Activated naive CD4-positive, alpha-beta T cell treated with anti-CD3 and anti-CD28 coated beads, Interleukin-2, amount 50 U/mL, for 24 hours (primary cell): Measurements from ENCODE around the gene F7.
"Not testable (repeated sequence)": the region's sequence is repeated elsewhere in the genome, so short reads cannot be mapped to it uniquely, and the experiment has no call there.

Experiments used
- H3K27ac Mint-ChIP-seq: one replicate; pipeline ENCODE4 v1.8.0; 2021; ENCODE audit warnings: mild to moderate bottlenecking, mixed read lengths
- H3K27me3 Mint-ChIP-seq: one replicate; pipeline ENCODE4 v1.8.0; 2021; ENCODE audit warnings: mixed read lengths
- H3K36me3 Mint-ChIP-seq: one replicate; pipeline ENCODE4 v1.8.0; 2021; ENCODE audit warnings: mixed read lengths
- H3K4me1 Mint-ChIP-seq: one replicate; pipeline ENCODE4 v1.8.0; 2021; ENCODE audit warnings: mixed read lengths
- H3K4me3 Mint-ChIP-seq: one replicate; pipeline ENCODE4 v1.8.0; 2021; ENCODE audit warnings: mild to moderate bottlenecking, mixed read lengths
- H3K9me3 Mint-ChIP-seq: one replicate; pipeline ENCODE4 v1.8.0; 2021; ENCODE audit warnings: mixed read lengths

F7 gene

DNA sequence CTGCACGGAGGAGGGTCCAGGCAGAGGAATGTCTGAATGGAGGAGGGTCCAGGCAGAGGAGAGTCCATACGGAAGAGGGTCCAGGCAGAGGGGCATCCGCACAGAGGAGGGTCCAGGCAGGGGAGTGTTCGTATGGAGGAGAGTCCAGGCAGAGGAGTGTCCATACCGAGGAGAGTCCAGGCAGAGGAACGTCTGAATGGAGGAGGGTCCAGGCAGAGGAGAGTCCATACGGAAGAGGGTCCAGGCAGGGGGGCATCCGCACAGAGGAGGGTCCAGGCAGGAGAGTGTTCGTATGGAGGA is 25.9 kb upstream of the F7 start:
- not testable (repeated sequence) for H3K27me3 Mint-ChIP-seq, H3K27ac Mint-ChIP-seq, H3K36me3 Mint-ChIP-seq, H3K4me3 Mint-ChIP-seq, H3K9me3 Mint-ChIP-seq, H3K4me1 Mint-ChIP-seq

DNA sequence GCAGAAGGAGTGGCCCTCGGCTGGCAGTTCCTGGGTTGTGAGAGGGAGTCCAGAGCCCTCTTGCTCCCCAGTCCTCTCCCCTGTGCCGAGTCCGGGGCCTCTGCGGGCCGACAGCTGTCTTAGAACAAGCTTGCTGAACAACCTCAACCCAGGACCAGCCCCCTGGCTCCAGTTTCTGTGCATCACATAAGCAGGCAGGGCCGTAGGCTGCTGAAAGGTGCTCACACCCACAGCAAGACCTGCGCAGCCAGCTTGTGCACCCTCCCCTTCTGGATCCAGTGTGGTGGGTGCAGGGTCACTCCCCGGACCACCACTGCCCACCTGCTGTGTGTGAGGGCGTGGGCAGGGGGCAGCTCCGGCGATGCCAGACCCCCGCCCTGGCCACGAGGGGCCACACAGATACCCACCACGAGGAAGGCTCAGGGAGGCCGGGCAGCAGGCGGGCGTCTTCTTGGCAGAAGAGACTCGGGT is 25.2 kb upstream of the F7 start:
- H3K27ac Mint-ChIP-seq: no peak overlapping the region
- H3K4me3 Mint-ChIP-seq: no peak overlapping the region
- H3K27me3 Mint-ChIP-seq: no peaks in the 10 kb centered on the region
- H3K36me3 Mint-ChIP-seq: no peaks in the 10 kb centered on the region
- H3K4me1 Mint-ChIP-seq: no peaks in the 10 kb centered on the region
- H3K9me3 Mint-ChIP-seq: no peaks in the 10 kb centered on the region

DNA sequence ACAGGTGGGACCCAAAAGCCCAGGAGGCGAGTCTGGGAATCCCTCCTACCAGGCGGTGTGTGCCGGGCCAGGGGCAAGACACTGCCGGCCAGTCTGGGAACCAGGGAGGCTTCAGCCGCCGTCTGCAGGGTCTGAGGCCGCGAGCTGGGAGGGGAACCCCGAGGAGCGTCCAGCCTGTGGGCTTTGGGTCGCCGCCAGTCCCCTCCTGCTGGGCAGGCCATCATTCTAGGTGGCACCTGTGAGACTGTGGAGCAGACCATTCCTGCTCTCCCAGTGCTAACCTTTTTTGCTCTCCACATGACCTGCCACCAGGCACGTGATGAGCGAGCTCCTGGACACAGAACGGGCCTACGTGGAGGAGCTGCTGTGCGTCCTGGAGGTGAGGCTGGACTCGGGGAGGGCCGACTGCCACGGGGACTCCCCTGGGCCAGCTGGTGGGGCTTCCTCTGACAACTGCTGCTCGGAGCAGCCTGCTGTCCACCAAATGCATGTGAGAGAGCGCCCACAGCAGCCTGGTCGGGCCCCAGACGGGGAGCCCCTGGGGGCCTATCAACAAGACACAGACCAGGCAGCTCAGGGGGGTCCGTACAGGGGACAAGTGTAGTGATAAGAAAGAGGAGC is 24.6 kb upstream of the F7 start:
- no peaks in the 10 kb centered on the region for H3K4me1 Mint-ChIP-seq
- H3K36me3 Mint-ChIP-seq: no peaks in the 10 kb centered on the region
- no peaks in the 10 kb centered on the region for H3K27me3 Mint-ChIP-seq
- H3K9me3 Mint-ChIP-seq: no peaks in the 10 kb centered on the region
- H3K27ac Mint-ChIP-seq: no peak overlapping the region
- no peak overlapping the region for H3K4me3 Mint-ChIP-seq

DNA sequence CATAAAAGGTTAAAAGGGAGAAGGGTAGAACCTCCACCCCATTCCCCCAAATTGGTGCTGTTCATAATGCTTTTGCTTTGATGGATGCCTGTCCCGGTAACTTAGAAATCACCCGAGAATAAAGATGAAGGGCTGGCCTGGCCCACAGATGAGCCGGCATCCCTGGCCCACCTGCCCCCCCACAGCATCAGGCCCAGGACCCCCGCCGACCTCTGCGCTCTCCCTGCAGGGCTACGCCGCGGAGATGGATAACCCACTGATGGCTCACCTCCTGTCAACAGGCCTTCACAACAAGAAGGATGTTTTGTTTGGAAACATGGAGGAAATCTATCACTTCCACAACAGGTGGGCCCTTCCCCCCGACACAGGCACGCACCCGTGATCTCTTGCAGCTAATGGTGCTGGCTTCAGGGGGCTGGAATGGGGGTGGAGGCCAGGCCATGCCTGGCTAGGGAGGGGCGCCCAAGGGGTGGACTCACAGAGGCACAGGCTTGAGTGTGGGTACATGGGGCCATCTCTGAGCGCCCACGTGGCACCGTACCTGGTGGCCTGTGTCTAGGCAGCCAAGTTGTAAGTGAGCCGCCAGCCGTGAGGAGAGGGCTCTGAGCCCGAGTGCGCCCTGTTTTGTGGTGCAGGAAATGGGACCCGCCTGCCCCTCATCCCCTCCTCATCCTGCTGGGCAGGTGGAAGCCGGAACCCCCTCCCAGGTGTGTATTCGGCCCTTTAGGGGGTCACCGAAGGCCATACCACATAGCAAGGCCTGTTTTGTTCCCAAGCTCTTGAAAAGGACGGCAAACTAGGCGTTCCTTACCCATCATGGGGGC is 23.2 kb upstream of the F7 start:
- Mint-ChIP-seq H3K4me3 (no peak overlapping the region), H3K27me3 (no peaks in the 10 kb centered on the region), H3K9me3 (no peaks in the 10 kb centered on the region), H3K27ac (no peak overlapping the region), H3K4me1 (no peaks in the 10 kb centered on the region), H3K36me3 (no peaks in the 10 kb centered on the region)

DNA sequence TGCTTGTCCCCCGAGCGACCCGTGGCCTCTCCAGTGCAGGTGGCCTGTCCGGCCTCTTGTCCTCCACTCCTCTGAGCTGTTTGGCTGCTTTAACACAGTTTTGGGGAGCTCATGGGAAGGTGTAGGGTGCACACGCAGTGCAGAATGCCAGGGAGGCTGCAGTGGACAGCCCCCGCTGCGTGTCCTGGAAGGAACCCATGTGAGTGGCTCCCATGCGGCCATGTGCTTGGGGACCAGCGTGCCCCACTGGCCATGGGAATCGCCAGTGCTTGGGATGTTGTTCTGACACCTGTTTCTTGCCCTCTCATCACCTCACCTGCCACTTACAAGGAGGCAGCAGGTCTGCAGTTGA is 22.6 kb upstream of the F7 start:
- Mint-ChIP-seq H3K27ac (no peak overlapping the region), H3K4me1 (no peaks in the 10 kb centered on the region), H3K36me3 (no peaks in the 10 kb centered on the region), H3K27me3 (no peaks in the 10 kb centered on the region), H3K9me3 (no peaks in the 10 kb centered on the region), H3K4me3 (no peak overlapping the region)

DNA sequence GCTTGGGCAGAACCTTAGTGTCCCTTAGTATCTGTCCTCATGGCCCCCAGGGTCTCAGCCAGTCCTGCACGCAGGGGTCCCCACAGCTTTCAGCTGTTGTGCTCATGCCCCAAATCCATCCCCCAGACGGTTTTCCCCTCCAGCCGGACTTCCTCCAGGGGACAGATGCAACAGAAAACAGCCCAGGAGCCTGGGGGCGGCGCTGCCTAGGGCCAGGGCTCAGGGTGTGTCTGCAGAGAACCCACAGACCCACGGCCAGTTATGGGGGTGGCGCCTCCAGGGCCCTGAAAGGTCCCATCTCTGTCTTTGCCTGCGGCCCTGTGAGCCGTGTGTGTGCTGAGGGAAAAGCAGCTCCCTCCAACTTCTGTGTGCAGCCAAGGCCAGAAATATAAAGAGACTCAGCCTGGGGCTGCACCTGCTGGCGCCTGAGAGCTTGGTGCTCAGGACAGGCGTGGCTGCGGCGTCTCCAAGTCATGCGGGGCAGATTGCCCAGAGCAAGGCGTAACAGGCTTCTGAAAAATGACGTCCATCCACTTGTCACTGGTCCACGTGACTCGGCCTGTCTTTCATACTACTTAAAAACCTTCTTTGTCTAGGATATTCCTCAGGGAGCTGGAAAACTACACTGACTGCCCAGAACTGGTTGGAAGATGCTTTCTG is 22.1 kb upstream of the F7 start:
- H3K4me1 Mint-ChIP-seq: no peaks in the 10 kb centered on the region
- H3K4me3 Mint-ChIP-seq: no peak overlapping the region
- H3K36me3 Mint-ChIP-seq: no peaks in the 10 kb centered on the region
- H3K27ac Mint-ChIP-seq: no peak overlapping the region
- no peaks in the 10 kb centered on the region for H3K9me3 Mint-ChIP-seq
- no peaks in the 10 kb centered on the region for H3K27me3 Mint-ChIP-seq

DNA sequence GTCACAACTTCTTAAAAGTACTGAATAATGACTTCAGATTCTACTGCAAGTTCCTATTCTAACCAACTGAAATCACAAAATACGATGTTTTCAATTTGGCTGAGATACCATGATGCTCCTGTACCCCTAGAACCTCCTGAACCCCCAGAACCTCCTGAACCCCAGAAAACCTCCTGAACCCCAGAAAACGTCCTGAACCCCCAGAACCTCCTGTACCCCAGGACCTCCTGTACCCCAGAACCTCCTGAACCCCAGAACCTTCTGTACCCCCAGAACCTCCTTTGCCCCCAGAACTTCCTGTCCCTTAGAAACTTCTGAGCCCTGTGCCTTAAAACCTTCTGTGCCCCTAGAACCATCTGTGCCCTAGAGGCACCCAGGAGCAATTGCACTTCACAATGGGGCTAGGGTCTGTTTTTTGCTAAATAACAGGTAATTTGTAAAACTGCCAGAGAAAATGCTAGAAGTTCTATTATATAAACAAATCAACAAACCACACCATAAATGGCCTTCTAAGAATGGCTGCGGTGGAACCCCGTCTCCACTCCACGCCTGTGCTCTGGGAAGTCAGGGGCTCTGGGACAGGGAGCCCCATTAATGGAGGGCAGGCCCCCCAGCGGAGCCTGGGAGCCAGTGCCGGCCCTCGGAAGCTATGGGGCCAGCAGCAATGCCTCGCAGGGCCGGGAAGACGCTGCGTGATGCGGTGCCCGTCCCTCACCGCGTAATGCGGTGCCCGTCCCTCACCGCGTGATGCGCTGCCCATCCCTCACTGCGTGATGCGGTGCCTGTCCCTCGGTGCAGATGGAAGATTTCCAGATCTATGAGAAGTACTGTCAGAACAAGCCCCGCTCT is 21.3 kb upstream of the F7 start:
- Mint-ChIP-seq H3K27me3 (no peaks in the 10 kb centered on the region), H3K4me1 (no peaks in the 10 kb centered on the region), H3K9me3 (no peaks in the 10 kb centered on the region), H3K4me3 (no peak overlapping the region), H3K27ac (no peak overlapping the region), H3K36me3 (no peaks in the 10 kb centered on the region)

DNA sequence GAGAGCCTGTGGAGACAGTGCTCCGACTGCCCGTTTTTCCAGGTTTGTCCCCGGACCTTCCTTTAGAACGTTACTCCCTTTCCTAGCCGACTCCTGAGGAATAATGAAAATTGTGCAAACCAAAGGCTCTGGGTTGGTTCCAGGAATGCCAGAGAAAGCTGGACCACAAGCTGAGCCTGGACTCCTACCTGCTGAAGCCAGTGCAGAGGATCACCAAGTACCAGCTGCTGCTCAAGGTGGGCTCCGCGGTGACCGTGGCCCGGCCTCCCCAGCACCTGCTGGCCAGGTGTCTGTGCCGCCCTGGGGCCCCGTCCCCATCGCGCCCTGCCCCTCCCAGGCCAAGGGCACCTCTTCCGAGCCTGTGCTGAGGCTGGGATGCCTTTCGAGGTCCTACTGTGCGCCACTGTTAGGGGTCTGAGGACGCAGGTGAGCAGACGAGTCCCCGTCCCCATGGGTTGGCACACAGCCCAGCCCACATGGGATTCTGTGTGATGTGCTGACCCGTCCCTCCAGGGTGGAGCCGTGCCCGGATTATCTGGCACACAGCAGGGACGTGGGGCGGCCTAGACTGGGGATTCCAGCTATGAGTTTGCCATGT is 20.5 kb upstream of the F7 start:
- H3K27me3 Mint-ChIP-seq: no peaks in the 10 kb centered on the region
- no peak overlapping the region for H3K27ac Mint-ChIP-seq
- H3K4me1 Mint-ChIP-seq: no peaks in the 10 kb centered on the region
- H3K36me3 Mint-ChIP-seq: no peaks in the 10 kb centered on the region
- H3K9me3 Mint-ChIP-seq: no peaks in the 10 kb centered on the region
- no peak overlapping the region for H3K4me3 Mint-ChIP-seq

DNA sequence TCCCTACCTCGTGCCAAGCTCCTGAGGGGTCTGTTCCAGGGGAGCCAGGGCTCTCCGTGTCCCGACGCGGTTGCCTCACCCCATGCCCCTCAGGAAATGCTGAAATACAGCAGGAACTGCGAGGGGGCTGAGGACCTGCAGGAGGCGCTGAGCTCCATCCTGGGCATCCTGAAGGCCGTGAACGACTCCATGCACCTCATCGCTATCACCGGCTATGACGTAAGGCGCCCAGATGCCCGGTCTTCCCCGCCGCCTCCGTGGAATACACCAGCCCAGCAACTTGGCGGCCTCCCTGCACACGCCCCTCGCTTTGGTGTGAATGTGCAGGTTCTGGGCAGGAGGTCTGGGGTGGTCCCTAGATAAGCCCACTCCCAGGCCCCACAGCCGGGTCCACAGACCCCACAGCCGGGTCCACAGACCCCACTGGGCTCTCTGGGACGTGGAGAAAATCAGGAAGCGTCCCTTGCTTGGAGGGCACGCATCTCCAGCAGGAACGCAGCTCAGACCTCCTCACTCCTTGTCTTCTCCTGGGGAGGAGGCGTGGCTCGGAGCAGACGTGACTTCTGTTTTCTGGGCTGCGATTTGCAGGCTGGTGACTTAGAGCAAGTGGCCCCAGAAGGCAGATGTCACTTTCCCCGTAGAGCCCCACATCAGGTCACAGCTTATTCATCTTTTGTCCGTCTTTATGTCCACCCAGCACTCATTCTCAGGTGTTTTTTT is 19.4 kb upstream of the F7 start:
- H3K27ac Mint-ChIP-seq: no peak overlapping the region
- no peak overlapping the region for H3K4me3 Mint-ChIP-seq
- H3K4me1 Mint-ChIP-seq: no peaks in the 10 kb centered on the region
- H3K36me3 Mint-ChIP-seq: no peaks in the 10 kb centered on the region
- H3K27me3 Mint-ChIP-seq: no peaks in the 10 kb centered on the region
- no peaks in the 10 kb centered on the region for H3K9me3 Mint-ChIP-seq

DNA sequence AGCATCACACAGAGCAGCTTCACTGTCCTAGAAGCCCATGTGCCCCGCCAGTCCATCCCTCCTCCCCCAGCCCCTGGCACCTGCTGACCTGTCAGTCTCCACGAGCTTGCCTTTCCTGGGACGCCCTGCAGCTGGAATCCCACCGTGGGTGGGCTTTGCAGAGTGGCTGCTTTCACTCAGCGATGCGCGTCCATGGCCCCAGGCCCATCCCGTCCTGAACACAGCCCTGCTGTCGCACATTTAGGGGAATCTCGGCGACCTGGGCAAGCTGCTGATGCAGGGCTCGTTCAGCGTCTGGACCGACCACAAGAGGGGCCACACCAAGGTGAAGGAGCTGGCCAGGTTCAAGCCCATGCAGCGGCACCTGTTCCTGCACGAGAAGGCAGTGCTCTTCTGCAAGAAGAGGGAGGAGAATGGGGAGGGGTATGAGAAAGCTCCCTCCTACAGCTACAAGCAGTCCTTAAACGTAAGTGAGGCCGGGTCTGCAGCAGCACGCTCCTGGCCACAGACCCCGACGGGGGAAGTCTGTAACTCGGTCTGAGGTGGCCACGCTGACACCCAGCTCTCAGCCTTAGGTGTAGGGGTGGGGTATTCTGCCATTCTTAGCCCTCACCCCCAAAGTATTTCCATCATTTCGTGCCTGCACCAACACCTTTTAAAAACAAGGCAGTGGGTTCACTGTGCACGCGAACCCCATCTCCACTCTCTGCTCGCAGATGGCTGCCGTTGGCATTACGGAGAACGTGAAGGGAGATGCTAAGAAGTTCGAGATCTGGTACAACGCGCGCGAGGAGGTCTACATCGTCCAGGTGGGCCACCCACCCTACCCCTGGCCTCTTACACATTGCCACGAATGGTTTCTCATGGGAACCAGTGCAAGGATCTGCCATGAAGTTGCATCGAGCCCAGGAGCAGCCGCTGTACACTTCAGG is 18.3 kb upstream of the F7 start:
- Mint-ChIP-seq H3K36me3 (no peaks in the 10 kb centered on the region), H3K27me3 (no peaks in the 10 kb centered on the region), H3K4me3 (no peak overlapping the region), H3K9me3 (no peaks in the 10 kb centered on the region), H3K27ac (no peak overlapping the region), H3K4me1 (no peaks in the 10 kb centered on the region)

DNA sequence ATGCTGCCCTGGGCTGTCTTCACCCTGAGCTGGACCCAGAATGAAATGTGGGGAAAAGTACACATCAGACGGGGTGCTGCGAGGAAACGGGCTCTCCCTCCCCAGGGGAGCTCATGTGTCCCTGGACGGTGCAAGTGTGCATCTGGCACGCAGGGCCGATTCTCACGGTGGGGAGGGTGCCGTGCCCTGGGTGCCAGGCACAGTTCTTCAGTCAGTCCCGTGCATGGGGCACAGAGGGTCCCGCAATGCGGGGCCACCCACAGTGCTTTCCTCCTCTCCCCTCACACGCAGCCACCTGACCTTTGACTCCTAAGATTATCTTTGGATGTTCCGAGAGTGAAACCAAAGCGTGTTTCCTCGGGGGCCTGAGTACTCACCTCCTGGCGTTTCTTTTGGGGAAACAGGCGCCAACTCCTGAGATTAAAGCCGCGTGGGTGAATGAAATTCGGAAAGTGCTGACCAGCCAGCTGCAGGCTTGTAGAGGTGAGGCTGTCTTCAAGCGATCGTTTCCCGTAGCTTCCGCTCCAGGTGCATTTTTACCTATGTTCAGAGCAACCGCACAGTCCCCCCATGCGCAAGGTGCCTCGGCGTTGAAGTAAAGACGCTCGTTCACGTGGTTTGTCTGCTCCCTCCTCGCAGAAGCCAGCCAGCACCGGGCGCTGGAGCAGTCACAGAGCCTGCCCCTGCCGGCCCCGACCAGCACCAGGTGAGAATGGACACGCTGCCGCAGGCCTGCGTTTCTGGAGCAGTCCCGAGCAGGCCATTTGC is 17.5 kb upstream of the F7 start:
- Mint-ChIP-seq H3K4me3 (no peak overlapping the region), H3K36me3 (no peaks in the 10 kb centered on the region), H3K9me3 (no peaks in the 10 kb centered on the region), H3K4me1 (no peaks in the 10 kb centered on the region), H3K27ac (no peak overlapping the region), H3K27me3 (no peaks in the 10 kb centered on the region)

DNA sequence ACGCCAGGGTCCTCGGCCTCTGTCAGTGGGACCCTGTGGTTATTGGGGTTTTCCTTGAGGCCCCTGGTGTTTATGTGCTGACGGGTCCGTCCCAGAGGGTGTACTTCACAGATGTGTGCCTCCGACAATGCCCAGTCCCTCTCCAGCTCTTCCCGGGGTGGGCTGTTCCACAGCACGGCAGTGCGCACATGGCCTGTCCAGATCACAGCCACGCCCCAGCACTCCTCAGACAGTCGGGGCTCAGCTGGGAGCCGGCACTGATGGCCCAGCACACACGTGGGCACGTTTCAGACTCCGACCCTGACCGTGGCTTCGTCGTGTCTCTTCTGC is 16.9 kb upstream of the F7 start:
- no peaks in the 10 kb centered on the region for H3K9me3 Mint-ChIP-seq
- no peak overlapping the region for H3K4me3 Mint-ChIP-seq
- no peaks in the 10 kb centered on the region for H3K27me3 Mint-ChIP-seq
- H3K36me3 Mint-ChIP-seq: no peaks in the 10 kb centered on the region
- no peaks in the 10 kb centered on the region for H3K4me1 Mint-ChIP-seq
- H3K27ac Mint-ChIP-seq: no peak overlapping the region

DNA sequence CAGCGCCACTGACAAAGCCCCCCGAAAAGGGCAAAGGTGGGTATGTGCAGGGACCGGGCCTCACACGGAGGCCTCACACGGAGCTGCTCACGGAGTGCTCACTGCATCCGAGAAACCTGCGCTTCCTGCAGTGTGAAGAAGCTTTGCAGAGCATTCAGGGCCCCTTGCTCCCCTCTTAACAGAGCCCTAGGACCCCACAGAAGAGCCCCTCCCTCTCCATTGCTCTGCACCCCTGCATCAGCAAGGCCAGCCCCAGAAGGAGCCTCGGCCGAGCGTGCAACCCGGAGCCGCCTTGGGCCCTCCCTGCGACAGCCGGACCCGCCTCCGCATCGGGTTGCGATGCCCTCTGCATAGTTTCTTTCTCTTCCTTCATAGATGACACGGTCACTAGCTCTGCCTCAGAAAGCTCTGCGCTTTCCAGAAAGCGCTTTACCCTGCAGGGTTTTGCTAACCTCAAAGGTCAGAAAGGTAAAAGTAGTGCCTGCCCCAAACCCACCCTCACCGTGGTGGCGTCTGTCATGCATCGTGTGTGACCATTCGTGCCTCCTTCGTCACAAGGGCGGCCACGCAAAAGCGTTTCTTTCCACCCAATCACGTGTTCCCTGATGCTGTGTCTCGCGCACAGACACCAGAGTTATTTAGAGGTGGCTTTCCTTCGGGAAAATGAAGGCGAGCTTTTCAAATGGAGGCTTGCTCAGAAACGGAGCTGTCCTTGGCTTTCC is 15.7 kb upstream of the F7 start:
- H3K36me3 Mint-ChIP-seq: no peaks in the 10 kb centered on the region
- H3K4me1 Mint-ChIP-seq: no peaks in the 10 kb centered on the region
- H3K9me3 Mint-ChIP-seq: no peaks in the 10 kb centered on the region
- no peaks in the 10 kb centered on the region for H3K27me3 Mint-ChIP-seq
- no peak overlapping the region for H3K27ac Mint-ChIP-seq
- no peak overlapping the region for H3K4me3 Mint-ChIP-seq
